MM.1S (cell line): ENCODE measurements around the gene COL27A1.
"Not testable (repeated sequence)": the region's sequence is repeated elsewhere in the genome, so short reads cannot be mapped to it uniquely, and the experiment has no call there.

Source experiments
- DNase-seq: peaks from one replicate; pipeline ENCODE4 v3.0.0-alpha.2; 2015
- H2AFZ ChIP-seq: fragments of 300-600 bp; sonication (generic); 2 replicates; pipeline ENCODE4 v1.6.0; 2016; ENCODE audit warnings: antibody characterized with exemption, low read length
- H3F3A ChIP-seq: fragments of 300-600 bp; sonication (generic); 2 replicates; pipeline ENCODE4 v1.6.1; 2016; ENCODE audit warnings: mild to moderate bottlenecking, antibody characterized with exemption, low read length, moderate library complexity, mixed read lengths; ENCODE audit not compliant: insufficient read depth
- H3K27ac ChIP-seq: fragments of 300-600 bp; sonication (generic); 2 replicates; pipeline ENCODE4 v1.5.1; 2016; ENCODE audit warnings: mild to moderate bottlenecking, low read length
- H3K27me3 ChIP-seq: fragments of 300-600 bp; sonication (generic); replicated peaks from 2 replicates; pipeline ENCODE4 v1.6.0; 2016; ENCODE audit warnings: low read length; ENCODE audit not compliant: insufficient read depth
- H3K36me3 ChIP-seq: fragments of 300-600 bp; sonication (generic); replicated peaks from 2 replicates; pipeline ENCODE4 v1.6.1; 2016; ENCODE audit warnings: mild to moderate bottlenecking, low read length, mixed read lengths; ENCODE audit not compliant: insufficient read depth
- H3K4me1 ChIP-seq: fragments of 300-600 bp; sonication (generic); 2 replicates; pipeline ENCODE4 v1.6.1; 2016; ENCODE audit warnings: low read length, mixed read lengths
- H3K4me2 ChIP-seq: fragments of 300-600 bp; sonication (generic); 2 replicates; pipeline ENCODE4 v1.6.0; 2016; ENCODE audit warnings: low read depth, low read length
- H3K4me3 ChIP-seq: fragments of 300-600 bp; sonication (generic); 2 replicates; pipeline ENCODE4 v1.5.1; 2016; ENCODE audit warnings: low read length, mixed read lengths
- H3K79me2 ChIP-seq: fragments of 300-600 bp; sonication (generic); 2 replicates; pipeline ENCODE4 v1.6.1; 2016; ENCODE audit warnings: mixed run types, low read length, mixed read lengths
- H3K9ac ChIP-seq: fragments of 300-600 bp; sonication (generic); 2 replicates; pipeline ENCODE4 v1.6.1; 2016; ENCODE audit warnings: low read length, mixed read lengths
- H3K9me2 ChIP-seq: fragments of 300-600 bp; sonication (generic); replicated peaks from 2 replicates; pipeline ENCODE4 v1.6.1; 2016; ENCODE audit warnings: mild to moderate bottlenecking, low read length, mixed read lengths; ENCODE audit not compliant: insufficient read depth
- H3K9me3 ChIP-seq: fragments of 300-600 bp; sonication (generic); replicated peaks from 2 replicates; pipeline ENCODE4 v1.6.1; 2016; ENCODE audit warnings: mild to moderate bottlenecking, low read length, mixed read lengths; ENCODE audit not compliant: insufficient read depth
- H4K20me1 ChIP-seq: fragments of 300-600 bp; sonication (generic); 2 replicates; pipeline ENCODE4 v1.6.1; 2016; ENCODE audit warnings: mild to moderate bottlenecking, low read length, moderate library complexity, mixed read lengths; ENCODE audit not compliant: insufficient read depth
- CTCF ChIP-seq: fragments of 300-600 bp; sonication (generic); IDR thresholded peaks from 2 replicates; pipeline ENCODE4 v1.5.1; 2016; ENCODE audit warnings: antibody characterized with exemption, low read length, mixed read lengths
- EZH2 ChIP-seq: fragments of 300-600 bp; sonication (generic); optimal IDR thresholded peaks from 2 replicates; pipeline ENCODE3; 2017; ENCODE audit warnings: low read depth, mild to moderate bottlenecking, antibody characterized with exemption, low read length, mixed read lengths
- EZH2phosphoT487 ChIP-seq: fragments of 300-600 bp; sonication (generic); IDR thresholded peaks from 2 replicates; pipeline ENCODE4 v1.6.1; 2018; ENCODE audit warnings: antibody characterized with exemption, low read length

COL27A1 gene

GRCh38 chr9:114318416-114318815 lies 163.1 kb downstream of the COL27A1 start:
- DNase-seq = no peak
- Histone ChIP-seq H3K9ac (no peak overlapping the region), H3F3A (no peaks in the 10 kb centered on the region), H3K4me1 (0 out of 2 replicates have a peak, but pooled peaks cover 3% of the 10 kb centered on the region), H2AFZ (no peak overlapping the region), H3K9me3 (no peaks in the 10 kb centered on the region), H3K36me3 (no peaks in the 10 kb centered on the region), H3K9me2 (no peaks in the 10 kb centered on the region), H3K27me3 (no peaks in the 10 kb centered on the region), H3K79me2 (no peaks in the 10 kb centered on the region), H4K20me1 (no peaks in the 10 kb centered on the region), H3K27ac (no peak overlapping the region), H3K4me2 (no peak overlapping the region), H3K4me3 (no peak overlapping the region)
- TF ChIP-seq EZH2 (no peak), CTCF (no peak)

- no peak overlapping the region for H3K4me2 ChIP-seq
- no peaks in the 10 kb centered on the region for H3K36me3 ChIP-seq
- H3K79me2 ChIP-seq = no peaks in the 10 kb centered on the region
- H3K9me3 ChIP-seq = no peaks in the 10 kb centered on the region
- H2AFZ ChIP-seq = no peak overlapping the region
- no peak for TF ChIP-seq CTCF
- TF ChIP-seq EZH2 = no peak
- TF ChIP-seq EZH2phosphoT487 = no peak
- no peaks in the 10 kb centered on the region for H3F3A ChIP-seq
- DNase-seq = no peak
- H3K9ac ChIP-seq = no peak overlapping the region
- H3K4me1 ChIP-seq = 0 out of 2 replicates have a peak, but pooled peaks cover 3% of the 10 kb centered on the region
- H3K27me3 ChIP-seq = no peaks in the 10 kb centered on the region
- H3K9me2 ChIP-seq = no peaks in the 10 kb centered on the region
- no peaks in the 10 kb centered on the region for H4K20me1 ChIP-seq
- no peak overlapping the region for H3K27ac ChIP-seq
- H3K4me3 ChIP-seq = no peak overlapping the region
Observed at GRCh38 chr9:114319147-114319546, 163.8 kb downstream of the COL27A1 start.

GRCh38 chr9:114320710-114321109 lies 165.4 kb downstream of the COL27A1 start:
- H3K4me2 ChIP-seq, H4K20me1 ChIP-seq, H3K9ac ChIP-seq, H3K4me1 ChIP-seq, H3K79me2 ChIP-seq, H3K9me2 ChIP-seq, H3K27ac ChIP-seq, H3K27me3 ChIP-seq, H3K9me3 ChIP-seq, H3F3A ChIP-seq, H3K36me3 ChIP-seq, DNase-seq, H3K4me3 ChIP-seq, H2AFZ ChIP-seq: not testable (repeated sequence)

GRCh38 chr9:114321759-114322158 lies 166.4 kb downstream of the COL27A1 start:
- no peaks in the 10 kb centered on the region for H3K9me2 ChIP-seq
- no peaks in the 10 kb centered on the region for H3K9me3 ChIP-seq
- no peaks in the 10 kb centered on the region for H3K27me3 ChIP-seq
- no peak for DNase-seq
- TF ChIP-seq EZH2phosphoT487 (no peak), EZH2 (no peak)
- H3K79me2 ChIP-seq = no peaks in the 10 kb centered on the region
- no peaks in the 10 kb centered on the region for H4K20me1 ChIP-seq
- no peaks in the 10 kb centered on the region for H3K36me3 ChIP-seq
- H3K27ac ChIP-seq = no peak overlapping the region
- no peak overlapping the region for H3K4me3 ChIP-seq
- H3K4me1 ChIP-seq = 0 out of 2 replicates have a peak, but pooled peaks cover 3% of the 10 kb centered on the region
- H3K9ac ChIP-seq = no peak overlapping the region
- no peak overlapping the region for H2AFZ ChIP-seq
- no peaks in the 10 kb centered on the region for H3F3A ChIP-seq
- H3K4me2 ChIP-seq = no peak overlapping the region

GRCh38 chr9:114322160-114322818 lies 167.0 kb downstream of the COL27A1 start:
- H4K20me1 ChIP-seq, H3K4me2 ChIP-seq, H3K4me3 ChIP-seq, H3K4me1 ChIP-seq, H3K27ac ChIP-seq, H3F3A ChIP-seq, DNase-seq, H2AFZ ChIP-seq, H3K36me3 ChIP-seq, H3K79me2 ChIP-seq, H3K9ac ChIP-seq, H3K9me3 ChIP-seq, H3K9me2 ChIP-seq, H3K27me3 ChIP-seq: not testable (repeated sequence)

GRCh38 chr9:114322831-114323531 lies 167.6 kb downstream of the COL27A1 start, which contains the start of gene ORM1:
ORM1 (plus strand) TSS chr9:114323098; CDS start chr9:114323134, 36 bp downstream.
- H3K4me3 ChIP-seq, H3K36me3 ChIP-seq, H3K4me2 ChIP-seq, H4K20me1 ChIP-seq, H3K27me3 ChIP-seq, H3K79me2 ChIP-seq, H3K9me2 ChIP-seq, DNase-seq, H3K4me1 ChIP-seq, H3K27ac ChIP-seq, H3K9me3 ChIP-seq, H3K9ac ChIP-seq, H2AFZ ChIP-seq, H3F3A ChIP-seq: not testable (repeated sequence)
